NCI-H1105 treated with DMSO at 0.1 percent for 48 hours (cell line): ENCODE measurements around the gene ZNF12.
"Not testable (repeated sequence)": the region's sequence is repeated elsewhere in the genome, so short reads cannot be mapped to it uniquely, and the experiment has no call there.

Experiments
- DNase-seq: peaks from one replicate; lab custom pipeline; 2025; lab: John Stamatoyannopoulos, UW

The ZNF12 gene

DNA sequence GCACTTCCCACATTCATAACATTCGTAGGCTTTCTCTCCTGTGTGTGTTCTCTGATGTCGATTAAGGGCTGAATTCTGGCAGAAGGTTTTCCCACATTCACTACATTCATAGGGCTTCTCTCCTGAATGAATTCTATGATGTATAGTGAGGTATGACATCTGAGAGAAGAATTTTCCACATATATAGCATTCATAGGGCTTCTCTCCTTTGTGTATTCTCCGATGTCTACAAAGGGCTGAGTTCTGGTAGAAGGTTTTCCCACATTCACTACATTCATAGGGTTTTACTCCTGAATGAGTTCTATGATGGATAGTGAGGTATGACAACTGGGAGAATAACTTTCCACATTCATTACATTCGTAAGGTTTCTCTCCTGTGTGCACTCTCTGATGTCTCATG, 15.6 kb downstream of the ZNF12 start:
- DNase-seq, result no peak

DNA sequence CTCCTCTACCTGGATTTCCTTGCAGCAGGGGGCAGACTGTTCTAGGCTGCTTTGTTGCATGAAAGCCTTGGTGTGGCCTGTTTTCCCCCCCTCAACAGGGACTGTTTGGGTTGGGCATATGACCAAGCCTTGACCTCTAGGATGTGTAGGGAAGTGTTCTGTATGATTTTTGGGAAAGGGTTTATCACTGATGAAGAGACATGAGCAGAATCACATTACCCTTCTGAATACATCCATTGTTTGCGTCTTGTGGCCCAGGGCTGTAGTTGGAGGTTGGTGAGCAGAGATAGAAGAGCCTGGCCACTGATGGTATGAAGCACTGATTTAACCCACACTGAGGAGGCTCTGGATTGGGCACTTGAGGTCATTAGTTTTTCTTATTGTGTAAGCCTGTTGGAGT, 26.6 kb downstream of the ZNF12 start:
- no peak for DNase-seq

DNA sequence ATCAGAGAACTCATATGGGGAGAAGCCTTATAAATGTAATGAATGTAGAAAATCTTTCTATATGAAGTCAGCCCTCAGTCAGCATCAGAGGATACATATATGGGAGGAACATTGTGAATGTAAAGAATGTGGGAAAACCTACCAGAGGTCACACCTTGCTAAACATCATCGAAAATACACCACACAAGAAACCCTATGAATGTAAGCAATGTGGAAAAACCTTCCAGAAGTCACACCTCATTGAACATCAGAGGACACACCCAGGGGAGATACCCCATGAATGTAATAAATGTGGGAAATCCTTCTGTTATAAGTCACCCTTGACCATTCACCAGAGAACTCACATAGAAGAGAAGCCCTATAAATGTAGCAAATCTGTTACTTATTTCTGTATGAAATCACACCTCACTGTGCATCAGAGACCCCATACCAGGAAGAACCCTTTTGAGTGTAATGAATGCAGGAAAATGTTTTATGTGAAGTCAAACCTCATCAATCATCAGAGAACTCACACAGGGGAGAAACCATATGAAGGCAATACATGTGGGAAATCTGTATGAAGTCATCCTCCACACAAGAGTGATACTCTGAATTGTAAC, 30.8 kb downstream of the ZNF12 start:
- no peak for DNase-seq

- not testable (repeated sequence) for DNase-seq
These were observed 35.9 kb downstream of the ZNF12 start for GRCh38 chr7:6670851-6671250.

DNA sequence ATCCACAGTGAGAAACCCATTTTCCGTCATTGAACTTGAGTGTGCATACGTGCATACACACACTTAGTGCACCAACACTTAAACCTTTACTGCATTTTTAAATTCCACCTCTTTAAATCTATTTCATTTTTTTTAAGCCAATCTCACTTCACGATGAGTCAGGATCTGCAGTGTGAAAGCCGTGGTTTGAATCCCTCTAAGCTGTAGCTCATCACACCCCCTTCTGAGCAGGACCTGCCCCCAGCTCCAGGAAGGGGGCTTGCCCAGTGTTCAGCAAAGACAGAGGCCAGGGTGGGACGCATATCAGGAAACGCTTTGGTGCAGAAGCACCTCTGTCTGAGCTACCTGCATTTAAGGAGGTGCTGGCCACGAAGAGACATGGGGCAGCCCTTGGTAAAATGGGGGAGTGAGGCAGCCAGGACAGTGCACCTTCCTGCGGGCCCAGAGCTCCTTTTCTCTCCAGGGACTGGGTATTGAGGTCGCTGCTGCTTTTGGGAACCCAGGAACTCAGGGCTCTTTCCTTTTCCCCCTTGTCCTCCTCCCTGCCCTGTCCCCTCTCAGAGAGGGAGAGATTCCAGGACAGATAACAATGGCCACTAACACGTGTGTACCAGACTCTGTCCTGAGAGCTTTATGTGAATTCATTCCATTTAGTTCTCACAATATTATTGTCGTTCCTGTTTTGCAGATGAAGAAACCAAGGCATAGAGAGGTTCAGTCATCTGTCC, 48.0 kb downstream of the ZNF12 start:
- no peak for DNase-seq

DNA sequence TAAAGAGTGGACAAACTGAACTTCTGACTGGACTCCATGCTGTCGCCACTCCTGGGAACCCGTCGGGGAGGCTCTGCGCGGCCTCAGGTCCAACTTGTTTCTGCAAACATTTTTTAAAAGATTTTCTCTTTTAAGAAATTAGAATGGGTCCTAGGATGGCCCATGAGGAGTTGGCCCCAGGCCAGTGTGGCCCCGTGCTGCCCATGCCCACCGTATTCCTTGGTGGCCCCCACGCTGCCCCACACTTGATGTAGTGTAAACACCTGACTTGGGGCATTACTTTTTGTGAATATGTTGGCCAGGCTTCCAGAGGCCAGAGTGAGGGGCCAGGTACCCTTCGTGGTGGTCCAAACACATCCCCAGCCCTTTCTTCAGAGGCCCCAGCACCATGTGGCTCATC, 50.3 kb downstream of the ZNF12 start:
- no peak for DNase-seq

DNA sequence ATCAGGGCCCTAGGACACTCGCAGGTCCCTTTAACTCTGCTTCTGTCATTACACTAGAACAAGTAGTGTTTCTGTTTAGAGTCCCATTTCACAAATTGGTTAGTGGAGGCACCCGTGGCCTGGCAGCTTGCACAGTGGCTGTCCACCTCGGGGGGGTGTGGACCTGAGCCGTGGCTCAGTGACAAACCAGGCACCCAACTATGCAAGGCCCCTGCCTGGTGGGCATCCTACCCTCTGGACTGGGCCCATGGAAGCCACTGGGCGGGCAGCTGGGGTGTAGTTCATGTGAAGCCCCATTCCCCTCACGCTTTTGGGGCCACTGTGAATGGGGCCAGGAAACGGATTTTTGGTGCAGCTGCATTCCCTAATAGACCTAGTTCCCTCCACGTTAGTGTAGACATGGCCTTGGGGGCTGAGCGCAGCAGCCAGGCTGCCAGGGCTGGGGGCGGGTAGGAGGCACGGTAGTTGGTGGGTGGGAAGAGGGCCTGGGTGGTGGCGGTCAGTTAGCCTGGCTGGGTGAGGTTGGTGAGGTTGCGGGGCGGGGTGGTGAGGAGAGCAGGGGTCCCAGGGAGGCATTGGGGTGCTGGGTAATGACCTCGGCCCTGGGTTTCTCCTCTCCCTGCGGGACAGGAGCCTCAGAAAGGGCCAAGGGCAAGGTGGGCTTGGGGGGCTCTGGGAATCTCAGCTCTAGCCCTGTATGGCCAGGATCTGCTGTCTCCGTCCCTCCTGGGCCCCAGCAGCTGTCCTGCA, 50.9 kb downstream of the ZNF12 start:
- DNase-seq, result no peak

GRCh38 chr7:6654842-6655610, 51.7 kb downstream of the ZNF12 start:
- no peak for DNase-seq

DNA sequence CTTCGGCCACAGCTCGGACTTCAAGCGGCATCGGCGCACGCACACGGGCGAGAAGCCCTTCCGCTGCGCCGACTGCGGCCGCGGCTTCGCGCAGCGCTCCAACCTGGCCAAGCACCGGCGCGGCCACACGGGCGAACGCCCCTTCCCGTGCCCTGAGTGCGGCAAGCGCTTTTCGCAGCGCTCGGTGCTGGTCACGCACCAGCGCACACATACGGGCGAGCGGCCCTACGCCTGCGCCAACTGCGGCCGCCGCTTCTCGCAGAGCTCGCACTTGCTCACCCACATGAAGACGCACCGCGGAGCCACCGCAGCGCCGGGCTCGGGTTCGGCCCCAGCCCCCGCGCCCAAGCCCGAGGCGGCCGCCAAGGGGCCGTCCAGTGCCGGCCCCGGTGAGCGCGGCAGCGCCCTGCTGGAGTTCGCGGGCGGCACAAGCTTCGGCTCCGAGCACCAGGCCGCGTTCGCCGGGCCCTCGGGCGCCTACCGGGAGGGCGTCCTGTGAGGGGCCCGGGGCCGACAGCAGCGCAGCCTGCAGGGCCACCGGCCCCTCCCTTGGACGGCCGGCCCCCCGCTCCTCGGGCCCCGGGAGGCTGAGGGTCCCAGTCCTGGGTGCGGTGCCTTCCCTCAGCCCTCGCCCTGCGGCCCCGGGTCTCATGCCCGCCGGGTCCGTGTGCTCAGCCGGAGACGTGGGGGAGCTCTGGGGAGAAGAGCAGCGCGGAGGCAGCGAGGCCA, 52.5 kb downstream of the ZNF12 start:
- no peak for DNase-seq

DNA sequence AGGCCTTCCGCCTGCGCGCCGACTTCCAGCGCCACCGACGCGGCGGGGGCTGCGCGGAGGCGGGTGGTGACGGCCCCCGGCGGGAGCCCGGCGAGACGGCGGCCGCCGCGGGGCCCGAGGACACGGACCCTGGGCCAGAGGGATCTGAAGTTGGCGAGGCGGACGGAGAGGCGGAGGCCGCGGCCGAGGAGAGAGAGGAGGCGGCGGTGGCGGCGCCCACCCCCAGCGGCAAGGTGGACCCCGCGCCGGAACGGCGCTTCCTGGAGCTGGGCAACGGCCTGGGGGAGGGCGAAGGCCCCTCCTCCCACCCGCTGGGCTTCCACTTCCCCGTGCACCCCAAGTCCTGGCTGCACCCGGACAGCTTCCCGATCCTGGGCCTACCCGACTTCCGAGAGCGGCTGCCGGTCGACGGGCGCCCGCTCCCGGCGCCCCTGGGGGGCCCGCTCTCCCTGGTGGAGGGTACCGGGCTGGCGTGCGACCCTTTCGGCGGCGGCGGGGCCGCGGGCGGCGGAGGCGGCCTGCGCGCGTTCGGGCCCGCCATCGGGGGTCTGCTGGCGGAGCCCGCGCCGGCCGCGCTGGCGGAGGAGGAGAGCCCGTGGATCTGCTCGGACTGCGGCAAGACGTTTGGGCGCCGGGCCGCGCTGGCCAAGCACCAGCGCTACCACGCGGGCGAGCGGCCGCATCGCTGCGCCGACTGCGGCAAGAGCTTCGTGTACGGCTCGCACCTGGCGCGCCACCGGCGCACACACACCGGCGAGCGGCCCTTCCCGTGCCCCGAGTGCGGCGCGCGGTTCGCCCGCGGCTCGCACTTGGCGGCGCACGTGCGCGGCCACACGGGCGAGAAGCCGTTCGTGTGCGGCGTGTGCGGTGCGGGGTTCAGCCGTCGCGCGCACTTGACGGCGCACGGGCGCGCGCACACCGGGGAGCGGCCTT, 53.4 kb downstream of the ZNF12 start:
- no peak for DNase-seq

- DNase-seq, result no peak
These were observed 54.2 kb downstream of the ZNF12 start for GRCh38 chr7:6652446-6653011.

GRCh38 chr7:6651851-6652445, 54.8 kb downstream of the ZNF12 start:
- no peak for DNase-seq

GRCh38 chr7:6650521-6651011, 56.2 kb downstream of the ZNF12 start:
- DNase-seq, result no peak

- no peak for DNase-seq
These were observed 56.7 kb downstream of the ZNF12 start for GRCh38 chr7:6650086-6650485.

DNA sequence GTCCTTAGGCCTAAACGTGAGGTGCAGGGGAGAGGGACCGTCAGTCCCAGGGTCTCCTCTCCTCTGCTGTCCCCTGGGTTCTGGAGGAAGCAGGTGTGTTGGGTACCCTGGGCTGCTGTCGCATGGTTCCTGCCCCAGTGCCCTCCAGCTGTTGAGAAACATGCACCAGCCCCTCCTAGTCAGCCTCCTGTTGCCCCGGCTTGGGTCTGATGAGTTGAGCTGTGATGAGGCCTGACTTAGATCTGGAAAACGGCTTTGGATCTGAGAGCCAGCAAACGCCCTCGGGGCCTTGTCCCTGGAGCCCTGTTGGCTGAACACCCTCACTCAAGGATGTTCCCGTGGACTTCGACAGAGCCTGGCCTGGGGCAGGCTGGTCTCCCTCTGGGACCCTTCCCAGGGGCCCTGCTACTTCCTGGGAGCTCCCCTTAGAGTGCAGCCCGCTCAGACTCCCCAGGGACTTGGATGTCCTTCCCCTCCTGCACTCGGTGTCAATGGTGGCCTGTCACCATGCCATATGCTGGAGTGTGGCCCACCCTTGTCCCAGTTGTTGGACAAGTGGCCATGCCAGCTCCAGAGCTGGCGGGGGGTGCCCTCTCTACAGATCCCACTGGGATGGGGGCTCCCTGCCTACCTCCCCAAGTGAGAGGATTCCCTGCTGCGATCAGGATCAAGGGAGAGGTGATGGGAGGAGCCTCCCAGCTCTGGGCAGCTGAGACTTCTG, 57.3 kb downstream of the ZNF12 start:
- DNase-seq, result no peak

GRCh38 chr7:6648815-6649104, 58.0 kb downstream of the ZNF12 start:
- no peak for DNase-seq

- DNase-seq, result no peak
These were observed 58.5 kb downstream of the ZNF12 start for GRCh38 chr7:6648066-6648814.

- no peak for DNase-seq
These were observed 59.2 kb downstream of the ZNF12 start for GRCh38 chr7:6647541-6647940.

DNA sequence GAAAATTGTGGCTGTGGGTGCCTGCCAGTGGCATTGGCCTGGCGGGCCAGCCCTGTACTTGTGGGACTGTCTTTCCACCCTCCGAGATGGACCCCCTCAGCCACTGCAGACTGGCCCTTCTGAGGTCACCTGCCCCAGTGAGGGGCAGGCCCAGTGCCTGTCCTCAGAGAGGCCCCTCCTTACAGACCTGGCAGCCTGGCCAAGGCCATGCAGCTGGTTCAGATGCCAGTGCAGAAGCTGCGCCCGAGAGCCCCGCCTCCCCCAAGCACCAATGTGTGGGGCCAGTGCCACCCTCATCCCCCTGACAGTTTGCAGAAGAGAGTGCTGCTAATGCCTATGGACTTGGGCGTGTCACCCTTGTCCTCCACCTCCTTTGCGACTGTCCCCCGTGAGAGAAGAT, 59.7 kb downstream of the ZNF12 start:
- DNase-seq, result no peak
